GM19372 (cell line): Measurements from ENCODE around the gene RHBDL3.

Experiments
- ATAC-seq: cut with Tn5 transposase; IDR thresholded peaks from one replicate; pipeline ENCODE4 v1.9.1; 2021; ENCODE audit warnings: mild to moderate bottlenecking, low read depth, moderate library complexity; ENCODE audit not compliant: unreplicated experiment

Gene RHBDL3

DNA sequence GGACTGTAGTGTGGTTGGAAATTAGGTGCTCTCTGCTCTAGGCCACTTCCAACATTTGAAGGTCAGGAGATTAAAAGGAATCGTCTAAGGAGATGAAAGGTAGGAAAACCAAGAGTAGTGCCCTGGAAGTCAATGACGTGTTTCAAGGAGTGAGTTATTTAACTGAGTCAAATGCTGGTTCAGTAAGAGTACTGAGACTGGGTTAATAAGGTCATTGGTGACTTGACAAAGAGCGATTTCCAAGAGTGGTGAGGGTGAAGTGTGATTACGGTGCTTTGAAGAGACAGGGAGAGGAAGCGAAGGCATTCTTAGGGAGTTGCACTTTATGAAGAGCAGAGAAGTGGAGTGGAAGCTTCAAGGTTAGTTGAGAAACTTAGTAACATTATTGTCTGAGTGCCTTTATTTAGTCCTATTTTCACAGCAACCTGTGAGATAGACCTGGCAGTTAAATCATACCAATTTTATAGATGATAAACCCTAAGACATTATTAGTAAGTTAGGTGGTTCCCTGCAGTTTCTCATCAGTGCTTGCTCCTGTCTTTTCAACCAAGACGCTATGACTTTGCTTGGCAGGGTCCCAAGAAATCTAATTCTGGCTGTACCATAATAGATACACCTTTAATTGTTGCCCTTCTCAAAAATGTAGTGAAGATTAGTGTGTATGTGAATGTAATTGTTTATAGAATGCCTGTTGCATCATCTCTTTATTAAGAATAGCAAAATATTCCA is 90.2 kb downstream of the RHBDL3 start:
- no peak for ATAC-seq

DNA sequence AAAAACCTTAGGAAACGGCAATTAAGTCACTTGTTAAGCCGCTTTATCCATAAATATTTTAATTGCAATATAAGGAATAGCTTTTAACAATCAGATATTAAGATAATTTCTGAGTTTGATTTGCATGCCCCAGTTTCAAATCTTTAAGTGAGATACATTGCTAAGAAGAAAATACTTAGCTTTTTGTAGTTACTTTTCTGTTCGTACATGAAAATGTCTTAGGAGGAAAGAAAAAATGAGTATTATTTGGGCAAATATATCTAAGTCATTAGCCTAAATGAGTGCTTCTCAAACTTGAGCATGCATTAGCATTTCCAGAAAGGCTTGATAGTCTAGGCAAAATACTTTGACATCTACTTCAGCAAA is 90.7 kb downstream of the RHBDL3 start:
- no peak for ATAC-seq

DNA sequence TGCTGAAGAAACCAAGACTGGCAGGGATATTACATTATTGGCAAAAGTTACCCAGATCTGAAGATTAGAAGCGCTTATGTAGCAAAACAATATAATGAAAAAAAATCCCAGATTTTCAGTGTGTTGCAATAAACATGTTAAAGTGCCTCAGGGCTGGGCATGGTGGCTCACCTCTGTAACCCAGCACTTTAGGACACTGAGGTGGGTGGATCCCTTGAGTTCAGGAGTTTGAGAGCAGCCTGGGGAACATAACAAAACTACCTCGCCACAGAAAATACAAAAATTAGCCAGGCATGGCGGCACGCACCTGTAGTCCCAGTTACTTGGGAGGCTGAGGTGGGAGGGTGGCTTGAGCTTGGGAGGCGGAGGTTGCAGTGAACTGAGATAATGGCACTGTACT is 91.1 kb downstream of the RHBDL3 start:
- ATAC-seq: no peak

DNA sequence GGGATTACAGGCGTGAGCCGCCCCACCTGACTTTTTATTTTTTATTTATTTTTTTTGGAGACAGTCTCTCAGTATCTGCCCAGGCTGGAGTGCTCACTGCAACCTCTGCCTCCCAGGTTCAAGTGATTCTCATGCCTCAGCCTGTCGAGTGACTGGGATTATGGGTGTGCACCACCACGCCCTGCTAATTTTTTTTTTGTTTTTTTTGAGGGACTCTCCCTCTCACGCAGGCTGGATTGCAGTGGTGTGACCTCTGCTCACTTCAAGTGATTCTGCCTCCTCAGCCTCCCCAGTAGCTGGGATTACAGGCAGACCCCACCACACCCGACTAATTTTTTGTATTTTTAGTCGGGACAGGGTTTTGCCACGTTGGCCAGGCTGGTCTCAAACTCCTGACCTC is 92.0 kb downstream of the RHBDL3 start:
- ATAC-seq: no peak

DNA sequence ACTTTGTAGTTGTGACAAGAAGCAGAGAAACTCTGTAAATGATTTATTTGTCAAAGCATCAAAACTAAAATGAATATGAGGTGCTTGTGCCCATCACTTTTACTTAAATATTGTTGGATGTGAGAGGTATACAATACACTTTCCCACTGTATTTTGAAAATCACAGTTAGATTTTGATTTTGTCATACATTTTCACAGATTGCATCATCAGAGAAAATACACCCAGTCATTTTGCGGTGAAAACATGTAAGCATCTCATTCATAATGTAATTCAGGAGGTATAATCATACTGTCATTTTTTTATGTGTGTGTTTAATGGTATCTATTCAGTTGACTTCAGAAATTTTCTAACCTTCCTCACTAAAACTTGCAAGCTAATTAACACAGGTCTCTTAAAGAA is 95.6 kb downstream of the RHBDL3 start:
- no peak for ATAC-seq

DNA sequence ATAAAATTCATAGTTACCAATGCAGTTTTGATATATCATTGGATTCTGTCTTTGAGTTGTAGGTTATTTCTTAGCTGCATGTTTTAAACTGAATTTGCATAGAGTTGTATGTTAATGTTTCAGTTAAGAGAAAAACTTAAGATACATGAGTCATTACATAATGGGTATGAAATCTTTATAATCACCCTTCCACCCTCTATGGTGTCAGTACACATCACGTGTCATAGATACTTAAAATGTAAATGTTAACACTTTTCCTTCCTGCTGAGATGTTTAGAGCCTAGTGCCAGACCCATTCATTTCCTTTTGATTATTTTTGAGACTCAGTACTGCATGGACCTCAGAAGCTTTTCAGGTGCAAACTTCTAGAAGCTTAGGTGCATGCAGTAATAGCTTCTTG is 104.8 kb downstream of the RHBDL3 start:
- ATAC-seq: no peak
